Measurements from ENCODE around the gene KRT26.

KRT26 gene

DNA sequence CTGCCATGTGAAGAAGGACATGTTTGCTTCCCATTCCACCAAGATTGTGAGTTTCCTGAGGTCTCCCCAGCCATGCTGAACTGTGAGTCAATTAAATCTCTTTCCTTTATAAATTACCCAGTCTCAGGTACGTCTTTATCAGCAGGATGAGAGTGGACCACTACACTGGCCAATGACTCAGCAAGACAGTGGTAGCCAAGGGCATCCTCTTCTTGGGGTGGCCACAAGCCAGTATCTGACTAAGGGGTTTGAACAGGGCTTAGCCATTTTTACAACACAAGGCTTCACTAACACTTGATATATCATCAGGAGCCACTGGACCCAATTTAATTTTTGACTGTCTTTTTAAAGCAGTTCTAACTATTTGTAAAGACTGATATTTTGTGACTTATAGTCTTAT lies 47.3 kb downstream of the KRT26 start:
- DNase-seq = no peak

DNA sequence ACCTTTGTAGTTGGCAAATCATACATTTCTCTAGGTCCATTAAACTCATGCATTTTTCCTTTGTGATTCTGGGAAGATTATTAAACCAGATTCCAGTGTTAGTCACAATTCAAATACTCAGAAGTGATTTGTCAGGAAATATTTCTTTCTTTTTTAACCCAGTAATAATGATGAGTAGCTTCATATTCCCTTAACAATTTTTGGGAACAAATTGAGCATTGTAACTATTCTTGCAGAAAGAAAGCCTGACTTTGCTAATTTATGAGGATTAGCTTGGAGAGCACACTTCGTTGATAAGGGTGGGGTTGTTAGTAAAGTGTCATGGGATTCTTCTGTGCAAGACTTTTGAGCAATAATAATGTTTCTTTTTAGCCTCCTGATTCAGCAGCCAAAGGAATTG lies 49.8 kb downstream of the KRT26 start:
- no peak for DNase-seq

DNA sequence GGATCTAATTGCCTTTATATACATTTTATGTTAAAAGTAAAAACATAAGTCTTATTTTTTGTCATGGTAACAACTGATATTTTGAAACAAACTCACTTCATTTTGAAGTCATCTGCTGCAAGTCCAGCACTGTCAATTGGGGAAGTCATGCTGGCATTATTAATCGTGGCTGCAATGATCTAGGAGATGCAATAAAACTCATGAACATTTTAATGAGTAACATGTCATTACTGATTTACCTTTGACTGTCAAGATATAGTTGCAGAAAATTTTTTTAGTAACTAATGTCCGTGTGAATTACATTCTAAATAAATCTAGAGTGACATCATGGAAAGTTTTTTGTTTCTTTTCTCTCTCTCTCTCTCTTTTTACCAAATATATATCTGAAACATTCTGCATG lies 51.1 kb downstream of the KRT26 start:
- DNase-seq = no peak

DNA sequence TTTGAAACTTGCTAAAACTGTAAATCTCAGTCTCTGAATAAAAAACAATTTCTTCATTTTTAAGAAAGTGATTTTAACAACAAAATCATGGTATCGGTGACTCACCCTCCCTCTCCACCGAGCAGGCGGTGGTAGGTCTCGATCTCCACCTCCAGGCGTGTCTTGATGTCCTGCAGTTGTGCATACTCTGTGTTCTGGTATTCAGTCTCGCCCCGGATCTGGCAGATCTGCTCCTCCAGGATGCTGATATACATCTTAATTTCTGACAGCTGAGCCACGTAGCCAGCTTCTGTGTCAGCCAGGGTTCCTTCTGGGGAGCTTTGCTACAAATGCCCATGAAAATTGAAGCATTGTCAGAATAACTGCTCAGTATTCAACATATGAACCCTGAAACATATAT lies 53.1 kb downstream of the KRT26 start:
- DNase-seq = no peak

DNA sequence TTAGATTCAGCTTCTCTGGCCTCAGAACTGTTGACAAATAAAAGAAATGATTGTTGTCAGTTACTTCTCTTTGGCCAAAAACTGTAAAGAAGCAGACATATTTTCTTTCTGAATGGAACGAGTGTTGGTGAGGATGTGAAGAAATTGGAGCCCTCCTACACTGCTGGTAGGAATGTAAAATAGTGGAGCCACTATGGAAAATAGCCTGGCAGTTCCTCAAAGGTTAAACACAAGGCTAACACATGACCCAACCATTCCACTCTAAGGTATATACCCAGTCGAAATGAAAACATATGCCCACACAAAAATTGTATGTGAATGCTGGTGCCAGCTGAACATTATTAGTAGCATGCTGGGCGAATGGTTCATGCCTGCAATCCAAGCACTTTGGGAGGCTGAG lies 54.2 kb downstream of the KRT26 start:
- DNase-seq = no peak
